HG02852 (cell line): ENCODE results near the gene WDR4.
"Not testable (repeated sequence)": the region's sequence is repeated elsewhere in the genome, so short reads cannot be mapped to it uniquely, and the experiment has no call there.

ENCODE experiments used
- ATAC-seq: cut with Tn5 transposase; IDR thresholded peaks from one replicate; pipeline ENCODE4 v1.9.1; 2021; ENCODE audit warnings: mild to moderate bottlenecking, moderate library complexity; ENCODE audit not compliant: unreplicated experiment

The WDR4 gene, protein sequence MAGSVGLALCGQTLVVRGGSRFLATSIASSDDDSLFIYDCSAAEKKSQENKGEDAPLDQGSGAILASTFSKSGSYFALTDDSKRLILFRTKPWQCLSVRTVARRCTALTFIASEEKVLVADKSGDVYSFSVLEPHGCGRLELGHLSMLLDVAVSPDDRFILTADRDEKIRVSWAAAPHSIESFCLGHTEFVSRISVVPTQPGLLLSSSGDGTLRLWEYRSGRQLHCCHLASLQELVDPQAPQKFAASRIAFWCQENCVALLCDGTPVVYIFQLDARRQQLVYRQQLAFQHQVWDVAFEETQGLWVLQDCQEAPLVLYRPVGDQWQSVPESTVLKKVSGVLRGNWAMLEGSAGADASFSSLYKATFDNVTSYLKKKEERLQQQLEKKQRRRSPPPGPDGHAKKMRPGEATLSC

DNA sequence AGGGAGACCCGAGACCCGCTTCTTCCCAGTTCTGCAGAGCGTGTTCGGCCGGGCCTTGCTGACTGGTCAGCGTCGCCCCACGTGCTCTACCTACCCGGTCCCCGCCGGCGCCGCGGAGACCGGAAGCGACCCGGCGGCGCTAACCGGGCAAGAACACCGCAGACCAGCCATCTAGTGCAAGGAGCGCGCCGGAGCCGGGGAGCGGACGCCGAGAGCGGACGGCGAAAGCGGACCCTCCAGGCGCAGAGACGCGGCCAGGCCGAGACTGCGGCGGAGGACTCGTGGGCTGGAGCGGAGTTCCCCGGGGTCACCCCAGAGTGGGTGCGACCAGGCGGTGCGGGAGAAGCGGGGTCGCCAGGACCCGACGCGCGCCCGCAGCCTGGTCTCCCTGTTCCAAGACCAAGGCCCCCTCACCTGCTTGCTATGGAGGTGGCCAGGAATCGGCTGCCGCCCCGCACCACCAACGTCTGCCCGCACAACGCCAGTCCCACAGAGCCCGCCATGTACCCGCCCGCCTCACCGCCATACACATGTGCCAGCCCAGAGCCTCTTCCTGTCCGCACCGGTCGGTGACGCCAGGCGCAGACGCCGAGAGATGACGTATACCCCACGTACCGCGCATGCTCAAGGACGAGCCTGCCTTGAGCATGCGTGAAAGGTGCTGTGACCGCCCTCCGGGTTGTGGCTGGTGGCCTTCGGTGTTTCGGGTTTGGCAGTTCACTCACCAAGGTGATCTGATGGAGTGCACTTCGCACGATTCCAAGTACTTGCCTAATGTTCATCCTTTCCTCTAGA is at the start of gene WDR4:
Gene WDR4, minus strand, starts transcription at position 547 of the 795 bp plus-strand sequence. Its CDS starts 44 bp downstream, at position 503.
- peak; percentile 84 for ATAC-seq

DNA sequence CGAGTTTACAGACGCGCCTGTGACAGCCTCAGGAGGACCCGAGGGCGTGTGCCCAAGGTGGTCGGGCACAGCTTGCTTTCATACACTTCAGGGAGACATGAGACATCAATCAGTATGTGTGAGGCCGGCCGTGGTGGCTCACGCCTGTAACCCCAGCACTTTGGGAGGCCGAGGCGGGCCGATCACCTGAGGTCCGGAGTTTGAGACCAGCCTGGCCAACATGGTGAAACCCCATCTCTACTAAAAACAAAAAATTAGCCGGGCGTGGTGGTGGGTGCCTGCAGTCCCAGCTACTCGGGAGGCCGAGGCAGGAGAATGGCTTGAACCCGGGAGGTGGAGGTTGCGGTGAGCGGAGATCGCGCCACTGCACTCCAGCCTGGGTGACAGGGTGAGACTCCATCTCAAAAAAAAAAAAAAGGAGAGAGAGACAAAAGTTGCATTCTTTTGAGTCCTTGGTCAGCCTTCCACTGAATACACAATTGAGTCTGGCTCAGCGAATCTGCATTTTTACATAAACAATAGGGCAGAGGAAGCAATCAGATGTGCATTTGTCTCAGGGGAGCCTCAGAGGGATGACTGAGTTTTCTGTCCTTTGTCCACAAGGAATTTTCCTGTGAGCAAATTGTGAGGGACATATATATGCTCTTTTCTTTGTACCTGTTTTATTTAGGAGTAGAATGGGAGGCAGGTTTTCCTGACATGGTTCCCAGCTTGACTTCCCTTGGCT is 48.3 kb upstream of the WDR4 start:
- ATAC-seq: not testable (repeated sequence)

DNA sequence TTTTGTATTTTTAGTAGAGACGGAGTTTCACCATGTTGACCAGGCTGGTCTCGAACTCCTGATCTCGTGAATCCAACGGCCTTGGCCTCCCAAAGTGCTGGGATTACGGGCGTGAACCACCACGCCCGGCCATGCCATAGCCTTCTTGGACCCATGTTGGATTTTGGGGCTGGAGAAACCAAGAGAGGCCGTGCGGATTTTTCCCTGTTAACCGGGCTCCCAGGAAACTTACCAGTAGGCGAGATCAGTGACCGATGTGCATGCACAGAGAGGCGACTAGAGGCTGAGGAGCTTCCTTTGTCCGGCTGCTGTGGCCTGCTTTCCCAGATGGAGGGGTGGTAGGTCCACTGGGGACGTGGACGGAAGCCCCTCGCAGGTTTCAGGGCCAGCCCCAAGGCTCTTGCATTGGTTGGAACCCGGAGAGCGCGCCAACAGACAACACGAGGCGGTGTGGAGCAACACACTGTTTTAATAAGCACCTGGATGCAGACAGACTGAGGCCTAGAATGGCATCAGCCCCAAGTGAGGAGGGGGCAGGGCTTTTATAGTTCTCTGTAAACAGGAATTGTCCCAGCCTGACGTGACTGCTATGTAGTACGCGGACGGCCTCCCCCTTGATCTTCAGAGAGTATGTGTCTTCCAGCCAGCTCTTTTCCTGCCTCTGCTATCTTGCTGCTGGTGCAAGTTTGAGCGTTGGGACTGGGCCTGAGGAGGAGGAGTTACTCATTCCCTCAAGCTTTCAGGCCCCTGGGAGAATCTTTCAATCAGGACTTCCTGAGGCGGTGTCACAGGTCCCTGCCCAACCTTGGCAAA is 46.0 kb upstream of the WDR4 start, which contains the start of gene ERVH48-1:
Gene ERVH48-1, minus strand, starts transcription at position 517 of the 813 bp plus-strand sequence. CDS start 6,624 bp downstream, outside the sequence.
- ATAC-seq: no peak

DNA sequence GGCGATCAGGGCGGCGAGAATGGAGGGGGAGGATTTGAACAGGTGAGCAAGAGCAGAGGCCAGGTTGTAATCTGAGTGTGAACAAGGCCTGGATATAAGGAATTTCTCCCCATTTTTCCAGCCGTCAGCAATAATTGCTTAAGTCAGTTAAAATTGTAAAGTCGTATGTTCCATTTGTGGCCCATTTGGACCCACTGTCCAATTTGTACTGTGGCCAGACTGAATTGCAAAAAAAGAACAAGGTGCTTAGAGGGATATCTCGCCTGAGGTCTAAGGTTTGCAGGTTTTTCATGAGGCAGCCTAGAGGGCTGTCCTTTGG is 45.1 kb upstream of the WDR4 start:
- no peak for ATAC-seq

DNA sequence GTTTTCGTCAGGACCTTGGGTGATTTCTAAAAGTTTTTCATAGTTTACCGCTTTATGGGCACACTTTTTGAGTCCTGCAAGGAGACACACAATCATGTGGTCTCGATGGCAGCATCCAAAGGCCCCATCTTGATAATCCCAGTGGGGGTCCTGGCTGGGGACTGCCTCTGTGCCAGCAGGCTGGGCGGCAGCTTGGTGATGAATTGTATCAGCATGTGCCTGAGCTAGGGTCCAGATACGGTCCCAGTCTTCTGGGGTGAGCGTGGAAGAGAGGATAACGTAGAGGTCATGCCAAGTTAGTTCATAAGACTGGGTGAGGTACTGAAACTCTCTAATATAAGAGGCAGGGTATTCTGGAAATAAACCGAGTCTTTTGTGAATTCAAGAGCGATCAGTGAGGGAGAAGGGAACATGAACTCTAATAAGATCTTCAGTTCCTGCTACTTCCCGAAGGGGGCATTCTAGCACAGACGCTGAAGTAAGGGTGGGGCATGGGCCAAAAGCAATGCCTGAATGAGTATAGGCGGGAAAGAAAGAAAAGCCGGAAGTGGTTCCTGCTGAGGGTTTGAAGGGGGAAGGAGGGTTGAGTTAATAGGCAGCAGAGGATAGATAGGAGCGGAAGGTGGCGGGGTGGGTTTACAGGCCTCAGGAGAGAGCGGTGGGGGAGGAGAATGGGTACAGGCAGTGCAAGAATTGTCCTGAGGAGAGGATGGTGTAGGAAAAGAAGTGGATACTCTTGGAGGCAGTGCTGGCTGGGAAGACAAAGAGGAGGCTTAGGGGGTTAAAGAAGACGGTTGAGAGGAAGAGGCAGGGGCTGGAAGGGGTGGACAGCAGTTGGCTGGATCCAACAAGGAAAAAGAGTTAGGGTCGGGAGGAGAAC is 44.5 kb upstream of the WDR4 start:
- peak; percentile 52 for ATAC-seq

DNA sequence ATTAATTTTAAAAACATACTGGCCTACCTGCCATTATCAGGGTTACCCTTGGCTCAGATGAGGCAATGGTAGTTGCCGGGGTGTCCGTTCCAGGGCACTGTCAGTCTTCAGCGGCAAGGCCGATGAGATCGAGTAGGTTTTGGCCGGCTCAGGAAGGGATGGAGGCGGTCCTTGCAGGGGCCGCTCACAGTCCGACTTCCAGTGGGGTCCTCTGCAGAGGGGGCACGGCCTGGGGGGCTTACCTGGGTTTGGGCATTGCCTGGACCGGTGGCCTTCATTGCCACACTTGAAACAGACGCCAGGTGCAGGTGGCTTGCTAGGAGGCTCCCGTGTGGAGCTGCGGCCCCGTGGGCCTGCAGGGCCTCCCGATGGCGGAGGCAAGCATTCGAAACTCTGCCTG is 43.6 kb upstream of the WDR4 start:
- no peak for ATAC-seq

DNA sequence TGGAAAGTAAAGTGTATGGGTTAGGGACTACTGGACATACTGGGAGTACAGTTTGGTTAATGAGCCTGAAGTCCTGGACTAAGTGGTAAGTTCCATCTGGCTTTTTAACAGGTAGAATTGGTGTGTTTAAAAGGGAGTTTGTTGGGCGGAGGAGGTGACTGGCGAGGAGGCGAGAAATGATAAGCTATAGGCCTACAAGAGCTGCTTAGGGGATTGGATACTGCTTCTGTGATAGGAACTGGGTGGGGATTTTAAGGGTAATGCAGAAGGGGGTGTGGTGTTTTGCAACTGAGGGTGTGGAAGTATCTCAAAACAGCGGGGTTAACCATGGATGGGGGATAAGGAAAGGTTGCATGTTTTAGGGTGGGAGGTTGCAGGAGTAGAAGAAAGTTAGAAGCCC is 42.6 kb upstream of the WDR4 start:
- ATAC-seq: no peak

DNA sequence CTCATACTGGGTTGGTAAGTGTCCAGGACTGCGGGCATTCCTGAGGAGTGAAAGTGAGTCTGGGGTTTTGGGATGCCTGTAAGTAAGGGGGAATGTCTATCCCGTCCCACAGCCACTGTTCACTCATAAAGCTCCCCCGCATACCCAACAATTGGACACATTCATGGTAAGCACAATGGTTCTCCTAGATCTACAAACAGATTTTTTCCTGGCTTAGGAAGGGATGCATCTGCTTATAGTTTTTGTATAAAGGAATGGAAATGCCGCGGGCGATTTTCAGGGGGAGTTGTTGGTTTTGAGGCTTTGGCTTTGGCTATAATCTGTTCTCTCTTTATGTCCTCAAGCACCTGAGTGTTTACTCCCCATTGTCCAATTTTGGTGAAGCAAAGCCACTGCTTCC is 39.0 kb upstream of the WDR4 start:
- ATAC-seq: no peak

DNA sequence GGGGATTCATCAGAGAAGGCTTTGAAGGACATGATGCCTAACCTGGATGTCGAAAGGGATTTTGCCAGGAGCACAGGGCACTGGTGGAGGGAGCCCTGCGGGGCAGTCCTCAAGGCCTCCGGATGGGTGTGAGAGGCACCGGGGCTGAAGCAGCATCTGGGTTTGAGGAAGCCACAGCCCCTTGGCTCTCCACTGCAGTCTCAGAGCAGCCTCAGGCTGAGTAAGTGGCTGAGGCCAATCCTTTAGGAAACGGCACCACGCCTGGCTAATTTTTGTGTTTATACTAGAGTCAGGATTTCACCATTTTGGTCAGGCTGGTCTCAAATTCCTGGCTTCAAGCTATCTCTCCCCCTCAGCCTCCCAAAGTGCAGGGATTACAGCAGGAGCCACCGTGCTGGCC is 34.1 kb upstream of the WDR4 start:
- ATAC-seq: no peak

DNA sequence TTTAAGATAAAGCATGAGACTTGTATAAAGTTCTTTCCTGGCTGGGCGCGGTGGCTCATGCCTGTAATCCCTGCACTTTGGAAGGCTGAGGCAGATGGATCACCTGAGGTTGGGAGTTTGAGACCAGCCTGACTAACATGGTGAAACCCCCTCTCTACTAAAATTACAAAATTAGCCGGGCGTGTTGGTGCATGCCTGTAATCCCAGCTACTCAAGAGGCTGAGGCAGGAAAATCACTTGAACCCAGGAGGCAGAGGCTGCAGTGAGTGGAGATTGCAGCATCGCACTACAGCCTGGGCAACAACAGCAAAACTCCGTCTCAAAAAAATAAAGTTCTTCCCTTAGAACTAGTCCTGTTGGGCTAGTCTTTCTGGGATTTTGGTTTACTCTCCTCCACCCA is 32.6 kb upstream of the WDR4 start:
- ATAC-seq: not testable (repeated sequence)

DNA sequence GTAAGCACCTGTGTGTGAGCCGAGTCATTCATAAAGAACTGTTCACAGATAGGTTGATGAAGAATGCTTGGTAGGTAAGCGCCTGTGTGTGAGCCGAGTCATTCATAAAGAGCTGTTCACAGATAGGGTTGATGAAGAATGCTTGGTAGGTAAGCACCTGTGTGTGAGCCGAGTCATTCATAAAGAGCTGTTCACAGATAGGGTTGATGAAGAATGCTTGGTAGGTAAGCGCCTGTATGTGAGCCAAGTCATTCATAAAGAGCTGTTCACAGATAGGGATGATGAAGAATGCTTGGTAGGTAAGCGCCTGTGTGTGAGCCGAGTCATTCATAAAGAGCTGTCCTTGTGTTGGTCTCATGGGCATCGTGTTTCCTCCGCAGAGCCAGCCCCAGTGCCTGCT is 29.1 kb upstream of the WDR4 start:
- ATAC-seq: not testable (repeated sequence)

DNA sequence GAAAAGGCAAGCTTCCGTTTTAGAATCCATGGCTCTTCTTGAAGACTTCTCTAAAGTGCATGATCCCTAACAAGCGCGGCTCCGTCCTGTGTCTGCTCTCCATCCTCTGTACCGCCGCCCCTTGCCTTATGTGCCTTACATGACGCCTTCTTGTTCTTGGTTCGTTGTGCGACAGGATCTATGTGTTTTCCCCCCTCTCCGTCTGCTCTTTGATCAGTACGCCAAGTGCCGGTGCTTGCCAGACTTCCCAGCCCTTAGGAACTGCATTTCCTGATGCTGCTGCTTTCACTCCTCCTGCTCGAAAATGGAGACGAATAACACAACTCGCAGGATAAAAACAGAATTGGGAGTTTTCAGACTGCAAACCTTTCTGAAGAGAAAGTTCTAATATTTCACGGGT is 26.9 kb upstream of the WDR4 start:
- no peak for ATAC-seq

DNA sequence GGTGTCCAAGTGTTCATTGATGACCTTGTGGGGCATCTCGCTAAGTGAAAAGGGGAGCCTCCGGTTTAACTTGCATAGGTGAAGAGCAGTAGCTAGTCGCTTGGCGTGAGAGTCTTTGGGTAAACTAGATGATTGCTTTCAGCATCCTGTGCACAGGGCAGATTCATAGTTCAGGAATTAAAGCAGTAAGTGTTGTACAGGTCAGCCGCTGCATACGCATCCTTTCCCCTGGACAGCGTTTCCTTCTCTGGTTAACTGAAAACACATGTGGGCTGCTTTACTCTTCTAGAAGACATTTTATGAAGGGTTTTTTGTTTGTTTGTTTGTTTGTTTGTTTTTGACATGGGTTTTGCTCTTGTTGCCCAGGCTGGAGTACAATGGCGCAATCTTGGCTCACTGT is 25.9 kb upstream of the WDR4 start:
- no peak for ATAC-seq

DNA sequence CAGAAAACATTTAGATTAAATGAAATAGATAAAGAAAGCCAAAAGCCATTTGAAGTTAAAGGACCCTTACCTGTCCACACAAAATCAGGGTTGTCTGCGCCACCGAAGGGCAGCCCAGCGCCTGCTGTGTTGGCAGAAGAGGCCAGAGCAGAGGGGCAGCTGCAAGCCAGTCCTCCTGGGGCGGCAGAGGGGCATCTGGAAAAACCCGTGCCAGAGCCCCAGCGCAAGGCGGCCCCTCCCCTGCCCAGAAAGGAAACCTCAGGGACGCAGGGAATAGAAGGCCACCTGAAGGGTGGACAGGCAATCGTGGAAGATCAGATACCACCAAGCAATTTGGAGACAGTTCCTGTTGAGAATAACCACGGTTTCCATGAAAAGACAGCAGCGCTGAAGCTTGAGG is 24.5 kb upstream of the WDR4 start:
- ATAC-seq: no peak

DNA sequence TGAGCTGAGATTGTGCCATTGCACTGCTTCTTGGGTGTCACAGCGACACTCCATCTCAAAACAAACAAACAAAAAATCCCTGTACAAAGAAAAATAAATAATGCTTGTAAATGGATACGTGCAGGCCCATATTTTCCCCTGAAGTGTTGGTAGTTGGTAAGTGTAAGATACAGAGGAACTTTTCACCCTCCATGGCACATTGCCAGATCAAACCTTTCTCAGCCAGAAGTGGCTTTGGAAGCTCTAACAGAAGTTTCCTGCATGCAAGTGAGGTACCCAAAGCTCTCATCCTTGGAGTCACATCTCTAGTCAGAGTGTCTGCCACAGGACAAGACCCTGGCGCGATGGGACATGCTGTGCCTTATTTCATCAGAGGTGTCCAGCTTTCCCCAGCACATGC is 21.1 kb upstream of the WDR4 start:
- no peak for ATAC-seq

DNA sequence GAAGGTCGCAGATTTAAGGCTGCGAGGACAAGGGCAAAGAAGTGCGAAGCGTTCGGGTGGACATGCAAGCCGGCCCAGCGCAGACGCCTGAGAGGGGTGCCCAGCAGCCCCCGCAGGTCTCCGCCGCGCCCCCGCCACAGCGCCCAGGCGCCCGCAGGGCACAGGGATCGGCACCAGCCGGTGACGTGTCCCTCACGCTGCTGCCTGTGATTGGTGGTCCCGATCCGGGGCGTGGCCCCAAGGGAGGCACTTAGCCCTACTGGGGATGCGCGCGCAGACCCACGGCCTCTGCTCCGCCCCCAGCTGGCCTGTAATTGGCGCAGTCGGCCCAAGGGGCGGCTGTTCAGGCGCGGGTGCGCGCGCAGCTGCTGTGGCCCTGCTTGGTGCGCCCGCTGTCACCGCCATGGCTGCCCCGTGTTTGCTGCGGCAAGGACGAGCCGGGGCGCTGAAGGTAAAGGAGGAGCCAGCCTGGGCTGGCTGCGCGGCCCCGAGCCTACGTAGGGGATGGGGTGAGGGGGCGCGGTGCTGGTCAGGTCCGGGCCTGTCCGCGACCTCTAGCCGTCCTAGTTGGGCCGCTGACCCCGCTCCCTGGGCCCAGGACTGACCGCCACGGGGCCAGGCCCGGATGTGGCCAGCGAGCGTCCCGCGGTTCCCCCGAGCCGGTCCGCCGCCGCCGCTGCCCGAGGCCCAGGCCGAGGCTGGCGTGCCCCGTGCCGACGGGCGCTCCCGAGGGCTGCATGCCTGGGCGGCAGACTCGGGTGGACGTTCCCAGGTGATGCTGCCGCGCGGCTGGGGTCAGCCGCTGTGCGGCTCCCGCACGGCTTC is 13.8 kb upstream of the WDR4 start, which contains the start of gene NDUFV3:
Gene NDUFV3, plus strand, starts transcription at position 379 of the 825 bp plus-strand sequence. Its CDS starts 25 bp downstream, at position 404.
- peak; percentile 88 for ATAC-seq

DNA sequence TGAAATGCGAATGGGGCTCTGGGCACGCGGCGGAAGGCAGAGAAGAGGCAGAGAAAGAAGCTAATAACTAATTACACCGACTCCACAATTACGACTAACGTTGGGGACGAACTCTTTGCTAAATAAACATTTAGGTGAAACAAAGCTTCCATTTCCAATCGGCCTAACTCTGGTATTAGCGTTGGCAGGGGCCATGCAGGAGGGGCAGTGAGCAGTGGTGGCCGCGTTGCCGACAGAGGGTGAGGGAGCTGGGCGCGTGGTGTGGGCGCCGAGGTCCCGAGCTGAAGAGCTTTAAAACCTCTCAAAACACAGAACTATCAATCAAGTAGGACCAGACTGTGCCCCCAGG is 13.2 kb upstream of the WDR4 start:
- no peak for ATAC-seq

DNA sequence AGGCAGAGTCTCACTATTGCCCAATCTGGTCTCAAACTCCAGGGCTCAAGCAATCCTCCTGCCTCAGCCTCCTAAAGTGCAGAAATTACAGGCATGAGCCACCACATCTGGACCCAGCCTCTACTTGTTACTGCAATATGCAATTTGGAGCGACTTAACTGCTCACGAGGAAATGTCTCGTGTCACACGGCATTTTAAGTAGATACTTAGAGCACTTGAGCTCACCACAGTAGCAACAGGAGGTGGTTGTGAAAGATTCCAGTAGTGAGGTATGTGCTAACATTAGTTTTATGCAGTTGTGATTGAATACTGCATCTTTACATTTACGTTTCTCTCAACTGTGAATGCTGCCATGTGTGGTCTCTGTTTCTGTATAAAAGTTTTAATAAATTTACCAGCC is 8.0 kb upstream of the WDR4 start:
- no peak for ATAC-seq

DNA sequence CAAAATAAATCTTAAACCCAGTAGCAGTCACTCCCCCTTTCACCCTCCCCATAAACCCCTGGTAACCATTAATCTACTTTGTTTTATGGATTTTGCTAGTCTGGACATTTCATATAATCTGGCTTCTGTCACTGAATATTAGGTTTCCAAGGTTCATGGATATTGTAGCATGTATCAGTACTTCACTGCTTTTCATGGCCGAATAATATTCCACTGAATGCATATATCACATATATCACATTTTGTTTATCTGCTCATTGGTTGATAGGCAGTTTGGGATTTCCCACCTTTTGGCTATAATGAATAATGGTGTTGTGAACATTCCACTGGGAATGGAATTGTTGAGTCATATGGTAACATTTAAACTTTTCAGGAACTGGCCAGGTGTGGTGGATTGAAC is 4.6 kb upstream of the WDR4 start:
- ATAC-seq: no peak
